Measurements from ENCODE around the gene ZBTB9.

- no peak for TF ChIP-seq CTCF (conservative IDR thresholded peaks at IDR 0.05; ENCODE audit: low read length)
- TF ChIP-seq EZH2phosphoT487 (IDR thresholded peaks at IDR 0.05; ENCODE audit: borderline replicate concordance): no peak
These were observed 14.3 kb upstream of the ZBTB9 start for GRCh38 chr6:33439956-33440648.
